Kidney (tissue), 14 donors: ENCODE results near the gene ADGRD1. TPM values are rescaled to one million over a fixed set of nuclear protein-coding genes. Genes with fewer than 3 reads are reported as not detected.

Experiments used
- DNase-seq, 5 donors: peaks; one replicate each; pipeline ENCODE4 v3.0.0-alpha.2; 2013 to 2020
- FAIRE-seq: peaks from 2 replicates; lab custom pipeline; 2012; peaks lifted over from hg19 to GRCh38; lab: Jason Lieb, UNC
- H3K27ac ChIP-seq, 2 donors: one replicate each; pipeline ENCODE4 v1.7.0; 2013; ENCODE audit warnings: low read depth in 2 of 2, low read length in 2 of 2, inconsistent platforms in 1 of 2
- H3K27me3 ChIP-seq: one replicate; pipeline ENCODE4 v1.7.1; 2013; ENCODE audit warnings: low read length, inconsistent platforms; ENCODE audit not compliant: control insufficient read depth, insufficient read depth
- H3K36me3 ChIP-seq, 3 donors: one replicate each; pipeline versions ENCODE4 v1.7.0 to v1.7.1; 2013; ENCODE audit warnings: low read length in 3 of 3, control low read depth in 1 of 3, inconsistent platforms in 1 of 3; ENCODE audit not compliant: insufficient read depth in 3 of 3, control insufficient read depth in 2 of 3
- H3K4me1 ChIP-seq, 3 donors: one replicate each; pipeline versions ENCODE4 v1.7.0 to v1.7.1; 2013; ENCODE audit warnings: low read length in 3 of 3, inconsistent platforms in 1 of 3, low read depth in 1 of 3; ENCODE audit not compliant: control insufficient read depth in 2 of 3, insufficient read depth in 2 of 3
- H3K4me3 ChIP-seq, 3 donors: one replicate each; pipeline versions ENCODE4 v1.7.0 to v1.8.1; 2013; ENCODE audit warnings: low read length in 3 of 3, control low read depth in 1 of 3, inconsistent platforms in 1 of 3
- H3K9ac ChIP-seq, 3 donors: one replicate each; pipeline versions ENCODE4 v1.7.0 to v1.7.1; 2013; ENCODE audit warnings: low read length in 3 of 3, control low read depth in 1 of 3, inconsistent platforms in 1 of 3
- H3K9me3 ChIP-seq, 3 donors: one replicate each; pipeline versions ENCODE4 v1.7.0 to v1.7.1; 2013; ENCODE audit warnings: low read length in 3 of 3, control low read depth in 1 of 3, inconsistent platforms in 1 of 3; ENCODE audit not compliant: control insufficient read depth in 2 of 3, insufficient read depth in 1 of 3
- intact Hi-C: fragments of 100-400 bp; cut with DNase I; formaldehyde crosslinking; loops from one replicate; pipeline ENCODE4 v1.11.1; 2022
- polyA plus RNA-seq: library from polyadenylated mRNA; stranded (reverse); fragments of 350-450 nt; fragmentation: Illumina TruSeq; extraction: RNeasy Lipid Tissue Mini Kit (QIAGEN cat#74804); gene quantifications from one replicate; pipeline ENCODE4 v1.2.3, GENCODE V29; 2014; ENCODE audit warnings: low read depth, low replicate concordance; ENCODE audit not compliant: insufficient read depth
- total RNA-seq: library from RNA; stranded (reverse); fragmentation: NEBNext Ultra II Directional; extraction: Animal tissue kit (Norgen Biotek cat#: 25700); gene quantifications from one replicate; pipeline ENCODE4 v1.2.1, GENCODE V29; 2021
- TF ChIP-seq, protein P1 (sequence below): IDR thresholded peaks from 3 replicates; pipeline ENCODE4 v1.5.1; 2012; ENCODE audit warnings: mild to moderate bottlenecking, moderate library complexity, borderline replicate concordance; ENCODE audit not compliant: insufficient read depth; ENCODE audit errors: extremely low read depth
- donor health status: control.
- donor health status: control.
- donor health status: control.
- donor health status: control.
- donor health status: control.
- donor health status: DM: yes; HTN: yes; CAD: no.
- donor health status: Normal renal cell carcinoma (clear cell type).

ADGRD1 gene
- total and polyA plus RNA-seq, 2 donors from 2014 or later = 1.7 to 6.7 TPM

DNA sequence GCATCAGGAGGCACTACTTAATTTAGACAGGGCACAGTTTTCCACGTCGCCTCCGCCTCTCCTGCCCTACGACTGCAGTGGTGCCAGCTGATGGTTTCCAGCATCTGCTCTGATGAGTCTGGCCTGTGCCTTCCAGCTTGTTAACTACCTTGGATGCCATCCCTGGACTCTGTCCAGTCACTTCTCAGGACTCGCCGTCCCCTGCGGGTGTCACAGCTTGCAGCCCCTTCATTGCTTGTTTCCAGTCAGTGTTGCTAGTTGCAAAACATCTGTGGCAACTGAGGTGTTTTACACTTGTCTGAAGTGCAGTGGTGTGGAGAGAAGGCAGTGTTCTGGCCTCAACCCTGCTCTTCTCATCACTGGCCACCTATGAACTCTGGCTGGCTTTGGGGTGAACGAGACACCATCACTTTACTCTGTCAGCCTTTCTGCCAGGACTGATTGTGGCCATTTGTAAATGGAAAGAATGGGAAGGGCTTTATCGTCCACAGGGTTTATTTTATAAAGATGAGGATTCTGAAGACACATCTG is 8.3 kb downstream of the ADGRD1 start:
- no peaks in the 10 kb centered on the region for H3K9me3 ChIP-seq
- no peaks in the 10 kb centered on the region for H3K27me3 ChIP-seq
- intact Hi-C loops = no loop called here
- FAIRE-seq = no peak
- DNase-seq = peak in 1 of 5 donors; percentile 19
- no peak overlapping the region for H3K9ac ChIP-seq
- TF ChIP-seq, protein P1, sequence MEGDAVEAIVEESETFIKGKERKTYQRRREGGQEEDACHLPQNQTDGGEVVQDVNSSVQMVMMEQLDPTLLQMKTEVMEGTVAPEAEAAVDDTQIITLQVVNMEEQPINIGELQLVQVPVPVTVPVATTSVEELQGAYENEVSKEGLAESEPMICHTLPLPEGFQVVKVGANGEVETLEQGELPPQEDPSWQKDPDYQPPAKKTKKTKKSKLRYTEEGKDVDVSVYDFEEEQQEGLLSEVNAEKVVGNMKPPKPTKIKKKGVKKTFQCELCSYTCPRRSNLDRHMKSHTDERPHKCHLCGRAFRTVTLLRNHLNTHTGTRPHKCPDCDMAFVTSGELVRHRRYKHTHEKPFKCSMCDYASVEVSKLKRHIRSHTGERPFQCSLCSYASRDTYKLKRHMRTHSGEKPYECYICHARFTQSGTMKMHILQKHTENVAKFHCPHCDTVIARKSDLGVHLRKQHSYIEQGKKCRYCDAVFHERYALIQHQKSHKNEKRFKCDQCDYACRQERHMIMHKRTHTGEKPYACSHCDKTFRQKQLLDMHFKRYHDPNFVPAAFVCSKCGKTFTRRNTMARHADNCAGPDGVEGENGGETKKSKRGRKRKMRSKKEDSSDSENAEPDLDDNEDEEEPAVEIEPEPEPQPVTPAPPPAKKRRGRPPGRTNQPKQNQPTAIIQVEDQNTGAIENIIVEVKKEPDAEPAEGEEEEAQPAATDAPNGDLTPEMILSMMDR = no peak
- no peak overlapping the region for H3K27ac ChIP-seq
- no peaks in the 10 kb centered on the region for H3K36me3 ChIP-seq
- no peaks in the 10 kb centered on the region for H3K4me1 ChIP-seq
- no peak overlapping the region for H3K4me3 ChIP-seq

DNA sequence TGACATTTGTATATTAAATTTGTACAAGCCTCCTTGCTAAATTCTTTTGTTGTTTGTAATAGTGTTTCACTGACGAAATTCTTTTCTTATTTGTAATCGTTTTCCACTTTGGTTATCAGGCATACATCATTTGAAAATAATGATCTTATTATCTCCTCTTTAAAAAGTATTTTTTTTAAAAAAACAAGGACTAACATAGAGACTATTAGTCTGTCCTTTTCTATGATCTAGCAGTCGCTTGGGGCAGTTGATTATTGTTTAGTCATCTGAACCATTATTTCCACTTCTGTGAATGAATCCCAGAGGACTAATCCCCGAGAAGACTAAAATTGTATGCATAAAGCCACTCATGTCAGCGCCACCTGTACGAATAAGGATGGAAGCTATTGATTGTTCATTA is 11.5 kb downstream of the ADGRD1 start:
- H3K36me3 ChIP-seq = no peaks in the 10 kb centered on the region
- no peak for DNase-seq
- TF ChIP-seq, protein P1 = no peak
- H3K9me3 ChIP-seq = no peaks in the 10 kb centered on the region
- FAIRE-seq = no peak
- no peaks in the 10 kb centered on the region for H3K4me1 ChIP-seq
- intact Hi-C loops = no loop called here
- H3K9ac ChIP-seq = no peak overlapping the region
- no peak overlapping the region for H3K4me3 ChIP-seq
- H3K27me3 ChIP-seq = no peaks in the 10 kb centered on the region
- no peak overlapping the region for H3K27ac ChIP-seq

DNA sequence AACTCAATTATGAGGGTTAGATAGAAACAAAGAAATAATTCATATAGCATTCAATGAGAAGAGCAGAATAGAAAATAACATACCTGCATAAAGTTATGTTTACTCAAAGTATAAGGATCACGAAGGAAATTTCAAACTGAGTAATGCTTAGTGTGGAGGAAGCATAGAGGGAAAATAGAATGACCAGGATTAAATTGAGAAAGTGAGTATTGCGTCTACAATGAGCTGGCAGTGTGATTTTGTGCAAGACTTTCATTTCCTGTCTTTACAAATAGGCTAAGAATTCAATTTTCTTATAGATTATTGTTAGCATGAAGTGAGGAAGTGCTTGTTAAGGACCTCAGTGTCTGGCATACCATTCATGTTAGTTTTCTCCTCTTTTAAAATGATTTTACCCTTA is 12.0 kb downstream of the ADGRD1 start:
- no peaks in the 10 kb centered on the region for H3K27me3 ChIP-seq
- DNase-seq (no peak), FAIRE-seq (no peak)
- no peak overlapping the region for H3K4me3 ChIP-seq
- no peaks in the 10 kb centered on the region for H3K4me1 ChIP-seq
- H3K27ac ChIP-seq = no peak overlapping the region
- intact Hi-C loops = no loop called here
- no peaks in the 10 kb centered on the region for H3K36me3 ChIP-seq
- TF ChIP-seq, protein P1 = no peak
- H3K9me3 ChIP-seq = no peaks in the 10 kb centered on the region
- no peak overlapping the region for H3K9ac ChIP-seq

DNA sequence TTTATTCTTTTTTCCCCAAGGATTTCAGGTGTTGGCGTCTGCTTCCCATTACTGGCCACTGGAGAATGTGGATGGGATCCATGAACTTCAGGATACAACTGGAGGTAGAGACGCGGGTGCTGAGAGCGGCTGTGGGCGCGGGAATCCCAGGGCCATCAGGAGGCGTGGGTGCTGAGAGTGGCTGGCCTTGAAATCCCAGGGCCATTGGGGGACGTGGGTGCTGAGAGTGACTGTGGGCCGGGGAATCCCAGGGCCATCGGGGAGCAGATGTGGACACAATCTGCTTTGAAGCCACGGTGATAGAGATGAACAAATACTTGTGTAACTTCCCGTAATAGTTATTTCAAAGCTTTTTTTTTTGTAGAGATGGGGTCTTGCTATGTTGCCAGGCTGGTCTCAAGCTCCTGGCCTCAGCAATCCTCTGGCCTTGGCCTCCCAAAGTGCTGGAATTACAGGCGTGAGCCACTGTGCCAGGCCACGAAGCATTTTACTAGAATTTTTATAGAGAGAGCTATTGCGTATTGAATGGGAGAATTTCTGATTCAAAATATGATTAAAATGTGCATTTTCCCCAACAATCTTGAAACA is 12.8 kb downstream of the ADGRD1 start:
- Histone ChIP-seq H3K27ac (no peak overlapping the region), H3K27me3 (no peaks in the 10 kb centered on the region), H3K36me3 (no peaks in the 10 kb centered on the region), H3K9me3 (no peaks in the 10 kb centered on the region), H3K4me1 (no peaks in the 10 kb centered on the region), H3K9ac (no peak overlapping the region), H3K4me3 (no peak overlapping the region)
- intact Hi-C loops = no loop called here
- DNase-seq = peak in 1 of 5 donors; percentile 10
- TF ChIP-seq, protein P1 = no peak
- no peak for FAIRE-seq
